Heart left ventricle (tissue), 16 donors: ENCODE data around the gene BRSK2. TPM values are rescaled to one million over a fixed set of nuclear protein-coding genes. Genes with fewer than 3 reads are reported as not detected.

ENCODE experiments used
- ATAC-seq, 4 donors: fragments of 200-7000 bp; cut with Tn5 transposase; one replicate each; pipeline ENCODE4 v1.9.1; 2020 to 2022; ENCODE audit warnings: moderate library complexity in 4 of 4, mild to moderate bottlenecking in 3 of 4, moderate number of reproducible peaks in 1 of 4
- DNase-seq, 5 donors: peaks; one replicate each; pipeline ENCODE4 v3.0.0-alpha.2; 2020
- H3K27ac ChIP-seq, 12 donors: fragments of 200-600 bp; sonication (generic) in 4 of 12; one replicate each; pipeline versions ENCODE4 v1.5.0 to v1.8.0; 2016 to 2022; ENCODE audit warnings: mild to moderate bottlenecking in 2 of 12
- H3K27me3 ChIP-seq, 9 donors: fragments of 200-600 bp; sonication (generic) in 2 of 9; one replicate each; pipeline versions ENCODE4 v1.5.1 to v1.8.0; 2016 to 2022; ENCODE audit warnings: mild to moderate bottlenecking in 3 of 9
- H3K36me3 ChIP-seq, 9 donors: fragments of 200-600 bp; sonication (generic) in 2 of 9; one replicate each; pipeline versions ENCODE4 v1.5.0 to v1.8.0; 2018 to 2022; ENCODE audit warnings: mild to moderate bottlenecking in 2 of 9
- H3K4me1 ChIP-seq, 12 donors: fragments of 200-600 bp; sonication (generic) in 4 of 12; one replicate each; pipeline versions ENCODE4 v1.5.0 to v1.8.0; 2016 to 2022; ENCODE audit warnings: mild to moderate bottlenecking in 3 of 12
- H3K4me3 ChIP-seq, 12 donors: fragments of 200-600 bp; sonication (generic) in 4 of 12; one replicate each; pipeline versions ENCODE4 v1.5.0 to v1.8.0; 2017 to 2022; ENCODE audit warnings: mild to moderate bottlenecking in 9 of 12, moderate library complexity in 4 of 12
- H3K9me3 ChIP-seq, 12 donors: fragments of 200-600 bp; sonication (generic) in 4 of 12; one replicate each; pipeline versions ENCODE4 v1.5.0 to v1.8.0; 2016 to 2022; ENCODE audit warnings: mild to moderate bottlenecking in 1 of 12
- POLR2A ChIP-seq, 2 donors: fragments of 450-650 bp; IDR thresholded peaks; one replicate each; pipeline ENCODE4 v1.6.1; 2017; ENCODE audit warnings: antibody characterized with exemption in 2 of 2, mild to moderate bottlenecking in 2 of 2, moderate library complexity in 2 of 2
- WGBS, 4 donors: extraction: QIAGEN DNeasy Blood & Tissue Kit in 2 of 4; methylation state at CpG; one replicate each; pipeline versions ENCODE4 v1.1.5 to v1.1.7; 2013 to 2018; 5-methylcytosine and 5-hydroxymethylcytosine counted together
- intact Hi-C, 10 donors: fragments of 100-400 bp; cut with DNase I; formaldehyde crosslinking; loops; one replicate each; pipeline versions ENCODE4 v1.11.1 to v1.14.2; 2022
- polyA plus RNA-seq, 2 donors: library from polyadenylated mRNA; stranded (reverse); fragments of 200-250 nt; gene quantifications; one replicate each; pipeline ENCODE4 v1.2.3, GENCODE V29; 2013
- total RNA-seq, 9 donors: library from RNA; depleted of rRNA in 2 of 9; stranded (reverse); fragments of >200 nt in 2 of 9; fragmentation: NEBNext Ultra II Directional in 3 of 9; extraction: Animal tissue kit (Norgen Biotek cat#: 25700) in 3 of 9; gene quantifications; one replicate each; pipeline versions ENCODE4 v1.1.0 to v1.2.4, GENCODE V29; 2016 to 2023
- TF ChIP-seq, protein P1 (sequence below), 12 donors: fragments of 200-600 bp; sonication (generic) in 4 of 12; IDR thresholded peaks; one replicate each; pipeline versions ENCODE4 v1.5.0 to v1.8.0; 2018 to 2022; ENCODE audit warnings: antibody characterized with exemption in 12 of 12, mild to moderate bottlenecking in 5 of 12
- donor health status: ischemic (EF 13 %, LVEDD 7.1; RV severe dilation, severe dysfunction).
- donor health status: healthy with polysubstance abuse.
- donor health status: DM: no; HTN: yes; CAD: no.
- donor health status: DM: no; HTN: no; CAD: no.
- donor health status: ischemic (EF 25% LVEDD 6.9; RV normal size, moderate dysfunction).
- donor health status: ischemic (EF 25% LVEDD 5.7; RV mildly dilated, moderate dysfunction).
- donor health status: healthy.
- donor health status: DM: yes; HTN: yes; CAD: no.
- donor health status: ischemic (EF 35%, LVEDD 5.7; RV mildly dilated, moderate dysfunction).
- donor health status: nonischemic (EF 11% LVEDD 7.7; RV severe dilation, severe dysfunction).
- donor health status: DM: yes; HTN: yes; CAD: no.
- donor health status: PGD.
- donor health status: ischemic (EF 29% LVEDD 5.4; RV normal size, mild dysfunction).
- donor health status: nonischemic (EF 23%, LVEDD 6.1; RV moderate dilation, normal function).

BRSK2 gene
- total and polyA plus RNA-seq, 11 donors = 0.16 to 1.3 (median 0.61) TPM; not detected in 1

- DNase-seq (no peak), ATAC-seq (no peak)
- no peaks in the 10 kb centered on the region for H3K36me3 ChIP-seq
- no peak for TF ChIP-seq POLR2A (IDR thresholded peaks at IDR 0.05)
- no peak overlapping the region for H3K4me3 ChIP-seq
- intact Hi-C loops = no loop called here
- no peak overlapping the region for H3K27ac ChIP-seq
- 79 to 82% (median 81%) methylated on average over 6 to 11 of the region's 11 CpGs for WGBS, 4 donors
- peaks cover 0 to 5% (median 0%) of the 10 kb centered on the region in 9 donors for H3K27me3 ChIP-seq
- peaks cover 0 to 37% (median 11%) of the 10 kb centered on the region in 12 donors for H3K4me1 ChIP-seq
- H3K9me3 ChIP-seq = no peaks in the 10 kb centered on the region
Measured at GRCh38 chr11:1439341-1439740, 49.6 kb downstream of the BRSK2 start.

GRCh38 chr11:1440066-1440465 lies 50.3 kb downstream of the BRSK2 start:
- Histone ChIP-seq H3K36me3 (no peaks in the 10 kb centered on the region), H3K4me3 (no peak overlapping the region), H3K4me1 (peaks cover 0 to 37% (median 11%) of the 10 kb centered on the region in 12 donors), H3K27ac (no peak overlapping the region), H3K9me3 (no peaks in the 10 kb centered on the region), H3K27me3 (peaks cover 0 to 5% (median 0%) of the 10 kb centered on the region in 9 donors)
- WGBS, 4 donors = 77 to 87% (median 85%) methylated on average over 7 to 11 of the region's 11 CpGs
- ATAC-seq (no peak), DNase-seq (no peak)
- TF ChIP-seq POLR2A (IDR thresholded peaks at IDR 0.05) = no peak
- TF ChIP-seq, protein P1, sequence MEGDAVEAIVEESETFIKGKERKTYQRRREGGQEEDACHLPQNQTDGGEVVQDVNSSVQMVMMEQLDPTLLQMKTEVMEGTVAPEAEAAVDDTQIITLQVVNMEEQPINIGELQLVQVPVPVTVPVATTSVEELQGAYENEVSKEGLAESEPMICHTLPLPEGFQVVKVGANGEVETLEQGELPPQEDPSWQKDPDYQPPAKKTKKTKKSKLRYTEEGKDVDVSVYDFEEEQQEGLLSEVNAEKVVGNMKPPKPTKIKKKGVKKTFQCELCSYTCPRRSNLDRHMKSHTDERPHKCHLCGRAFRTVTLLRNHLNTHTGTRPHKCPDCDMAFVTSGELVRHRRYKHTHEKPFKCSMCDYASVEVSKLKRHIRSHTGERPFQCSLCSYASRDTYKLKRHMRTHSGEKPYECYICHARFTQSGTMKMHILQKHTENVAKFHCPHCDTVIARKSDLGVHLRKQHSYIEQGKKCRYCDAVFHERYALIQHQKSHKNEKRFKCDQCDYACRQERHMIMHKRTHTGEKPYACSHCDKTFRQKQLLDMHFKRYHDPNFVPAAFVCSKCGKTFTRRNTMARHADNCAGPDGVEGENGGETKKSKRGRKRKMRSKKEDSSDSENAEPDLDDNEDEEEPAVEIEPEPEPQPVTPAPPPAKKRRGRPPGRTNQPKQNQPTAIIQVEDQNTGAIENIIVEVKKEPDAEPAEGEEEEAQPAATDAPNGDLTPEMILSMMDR (IDR thresholded peaks at IDR 0.05) = no peak
- intact Hi-C loops = no loop called here

DNA sequence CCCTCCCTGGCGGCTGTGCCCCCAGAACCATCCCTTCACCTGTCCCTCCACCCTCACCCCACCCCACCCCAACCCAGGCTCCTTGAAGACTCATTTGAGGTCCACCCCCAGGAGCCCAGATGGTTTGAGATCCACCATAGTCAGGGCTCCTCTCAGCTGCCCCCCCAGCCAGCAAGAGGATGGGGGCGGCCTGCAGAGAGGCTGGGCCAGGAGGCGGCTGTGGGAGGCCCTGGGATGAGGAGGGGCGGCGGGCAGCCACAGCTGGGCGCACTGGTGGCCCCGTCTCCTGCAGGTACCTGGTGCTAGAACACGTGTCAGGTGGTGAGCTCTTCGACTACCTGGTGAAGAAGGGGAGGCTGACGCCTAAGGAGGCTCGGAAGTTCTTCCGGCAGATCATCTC lies 50.8 kb downstream of the BRSK2 start:
- no peak overlapping the region for H3K4me3 ChIP-seq
- intact Hi-C loops = no loop called here
- no peak overlapping the region for H3K27ac ChIP-seq
- H3K9me3 ChIP-seq = no peaks in the 10 kb centered on the region
- DNase-seq (no peak), ATAC-seq (no peak)
- TF ChIP-seq, protein P1 (IDR thresholded peaks at IDR 0.05) = no peak
- TF ChIP-seq POLR2A (IDR thresholded peaks at IDR 0.05) = no peak
- 93 to 98% (median 93%) methylated on average over 9 to 12 of the region's 12 CpGs for WGBS, 4 donors
- no peaks in the 10 kb centered on the region for H3K36me3 ChIP-seq
- peaks cover 0 to 5% (median 0%) of the 10 kb centered on the region in 9 donors for H3K27me3 ChIP-seq
- H3K4me1 ChIP-seq = peaks cover 0 to 36% (median 11%) of the 10 kb centered on the region in 12 donors

GRCh38 chr11:1442163-1442562 lies 52.4 kb downstream of the BRSK2 start:
- WGBS, 4 donors = 28 to 60% (median 45%) methylated on average over 6 to 9 of the region's 9 CpGs
- no peaks in the 10 kb centered on the region for H3K9me3 ChIP-seq
- peaks cover 0 to 5% (median 0%) of the 10 kb centered on the region in 9 donors for H3K27me3 ChIP-seq
- DNase-seq = no peak
- H3K36me3 ChIP-seq = no peaks in the 10 kb centered on the region
- TF ChIP-seq POLR2A (IDR thresholded peaks at IDR 0.05) = no peak
- TF ChIP-seq, protein P1 (IDR thresholded peaks at IDR 0.05) = no peak
- no peak overlapping the region for H3K4me3 ChIP-seq
- H3K4me1 ChIP-seq = peaks cover 0 to 20% (median 10%) of the 10 kb centered on the region in 12 donors
- no peak for ATAC-seq
- intact Hi-C loops = no loop called here
- no peak overlapping the region for H3K27ac ChIP-seq

DNA sequence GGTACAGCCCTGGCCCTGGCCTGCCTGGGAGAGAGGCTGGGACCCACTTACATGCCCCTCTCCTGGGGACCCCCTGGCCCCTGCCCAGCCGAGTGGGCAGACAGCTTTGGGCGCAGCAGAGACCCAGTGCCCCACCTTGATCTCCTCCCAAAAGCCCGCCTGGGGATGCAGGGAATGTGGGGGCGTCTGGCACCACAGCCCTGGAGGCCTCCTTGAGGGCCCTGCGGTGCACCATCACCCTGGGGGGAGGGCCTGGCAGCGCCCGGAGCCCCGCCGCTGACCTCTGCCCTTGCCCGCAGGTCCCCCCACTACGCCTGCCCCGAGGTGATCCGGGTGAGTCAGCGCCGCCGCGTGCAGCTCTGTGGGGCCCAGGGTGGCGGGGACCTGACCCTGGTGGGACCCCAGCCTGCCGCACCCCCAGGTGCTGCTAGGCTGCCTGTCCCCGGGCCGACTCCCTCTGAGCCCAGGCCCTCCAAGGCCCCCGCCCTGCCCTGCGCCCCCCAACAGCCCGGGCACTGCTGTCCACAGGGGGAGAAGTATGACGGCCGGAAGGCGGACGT lies 53.2 kb downstream of the BRSK2 start:
- Histone ChIP-seq H3K9me3 (no peaks in the 10 kb centered on the region), H3K4me3 (no peak overlapping the region), H3K4me1 (peaks cover 0 to 13% (median 6%) of the 10 kb centered on the region in 12 donors), H3K36me3 (no peaks in the 10 kb centered on the region), H3K27me3 (peaks cover 0 to 9% (median 0%) of the 10 kb centered on the region in 9 donors), H3K27ac (no peak overlapping the region)
- TF ChIP-seq POLR2A (IDR thresholded peaks at IDR 0.05) = no peak
- TF ChIP-seq, protein P1 (IDR thresholded peaks at IDR 0.05) = no peak
- WGBS, 4 donors = 75 to 86% (median 80%) methylated on average over 8 to 28 of the region's 28 CpGs
- intact Hi-C loops = no loop called here
- no peak for DNase-seq
- no peak for ATAC-seq
